Right lobe of liver (tissue), 6 donors: ENCODE data around the gene METTL1. TPM values are rescaled to one million over a fixed set of nuclear protein-coding genes. Genes with fewer than 3 reads are reported as not detected.

Experiments
- ATAC-seq, 4 donors: fragments of 200-7000 bp; cut with Tn5 transposase; one replicate each; pipeline ENCODE4 v1.9.1; 2020; ENCODE audit warnings: mild to moderate bottlenecking in 4 of 4, moderate library complexity in 4 of 4
- DNase-seq, 3 donors: peaks; one replicate each; pipeline ENCODE4 v3.0.0-alpha.2; 2020
- H3K27ac ChIP-seq, 3 donors: fragments of 200-600 bp; one replicate each; pipeline ENCODE4 v1.8.0; 2022
- H3K27me3 ChIP-seq, 2 donors: fragments of 200-600 bp; one replicate each; pipeline ENCODE4 v1.8.0; 2022
- H3K36me3 ChIP-seq, 4 donors: fragments of 200-600 bp; sonication (generic) in 1 of 4; one replicate each; pipeline versions ENCODE4 v1.5.1 to v1.8.0; 2017 to 2022; ENCODE audit warnings: control low read depth in 1 of 4
- H3K4me1 ChIP-seq, 4 donors: fragments of 200-600 bp; sonication (generic) in 1 of 4; one replicate each; pipeline versions ENCODE4 v1.5.1 to v1.8.0; 2017 to 2022; ENCODE audit warnings: control low read depth in 1 of 4
- H3K4me3 ChIP-seq, 3 donors: fragments of 200-600 bp; one replicate each; pipeline ENCODE4 v1.8.0; 2022
- H3K9me3 ChIP-seq, 4 donors: fragments of 200-600 bp; sonication (generic) in 1 of 4; one replicate each; pipeline versions ENCODE4 v1.5.1 to v1.8.0; 2017 to 2022; ENCODE audit warnings: control low read depth in 1 of 4
- POLR2A ChIP-seq: fragments of 450-650 bp; IDR thresholded peaks from one replicate; pipeline ENCODE4 v1.6.1; 2017; ENCODE audit warnings: antibody characterized with exemption, mild to moderate bottlenecking
- WGBS: methylation state at CpG from one replicate; pipeline ENCODE4 v1.1.6; 2018; ENCODE audit warnings: low coverage, low lambda C conversion rate; ENCODE audit not compliant: insufficient coverage; ENCODE audit errors: missing lambda C conversion rate; 5-methylcytosine and 5-hydroxymethylcytosine counted together
- intact Hi-C, 2 donors: fragments of 100-400 bp; cut with DNase I; formaldehyde crosslinking; loops; one replicate each; pipeline versions ENCODE4 v1.11.2 to v1.14.1; 2022
- total RNA-seq, 6 experiments: library from RNA; depleted of rRNA in 2 of 6; stranded (reverse); fragments of >200 nt in 2 of 6; fragmentation: NEBNext Ultra II Directional in 3 of 6; extraction: Animal tissue kit (Norgen Biotek cat#: 25700) in 3 of 6; gene quantifications; one replicate each; pipeline versions ENCODE4 v1.1.0 to v1.2.4, GENCODE V29; 2016 to 2023
- TF ChIP-seq, protein P1 (sequence below), 4 donors: fragments of 200-600 bp in 3 of 4; fragments of 450-650 bp in 1 of 4; IDR thresholded peaks; one replicate each; pipeline versions ENCODE4 v1.5.1 to v1.8.0; 2016 to 2022; ENCODE audit warnings: antibody characterized with exemption in 4 of 4, mild to moderate bottlenecking in 2 of 4
- donor health status: DM: no; HTN: yes; CAD: no.
- donor health status: DM: no; HTN: no; CAD: no.
- donor health status: DM: no; HTN: no; CAD: no.
- donor health status: DM: no; HTN: yes; CAD: no.
- donor health status: DM: no; HTN: yes; CAD: no.

The METTL1 gene
- total RNA-seq, 6 experiments from 2014 or later: 9.7 to 13.6 (median 10.3) TPM

- H3K4me1 ChIP-seq: peaks cover 0 to 15% (median 3%) of the 10 kb centered on the region in 4 donors
- DNase-seq (no peak), ATAC-seq (no peak)
- WGBS: 6% methylated on average over 4 of the region's 5 CpGs
- H3K27ac ChIP-seq: peak overlapping the region in 1 of 3 donors; percentile 32
- H3K9me3 ChIP-seq: no peaks in the 10 kb centered on the region
- peaks cover 0 to 16% (median 6%) of the 10 kb centered on the region in 4 donors for H3K36me3 ChIP-seq
- intact Hi-C loops: no loop called here
- no peaks in the 10 kb centered on the region for H3K27me3 ChIP-seq
- no peak for TF ChIP-seq POLR2A
- TF ChIP-seq, protein P1, sequence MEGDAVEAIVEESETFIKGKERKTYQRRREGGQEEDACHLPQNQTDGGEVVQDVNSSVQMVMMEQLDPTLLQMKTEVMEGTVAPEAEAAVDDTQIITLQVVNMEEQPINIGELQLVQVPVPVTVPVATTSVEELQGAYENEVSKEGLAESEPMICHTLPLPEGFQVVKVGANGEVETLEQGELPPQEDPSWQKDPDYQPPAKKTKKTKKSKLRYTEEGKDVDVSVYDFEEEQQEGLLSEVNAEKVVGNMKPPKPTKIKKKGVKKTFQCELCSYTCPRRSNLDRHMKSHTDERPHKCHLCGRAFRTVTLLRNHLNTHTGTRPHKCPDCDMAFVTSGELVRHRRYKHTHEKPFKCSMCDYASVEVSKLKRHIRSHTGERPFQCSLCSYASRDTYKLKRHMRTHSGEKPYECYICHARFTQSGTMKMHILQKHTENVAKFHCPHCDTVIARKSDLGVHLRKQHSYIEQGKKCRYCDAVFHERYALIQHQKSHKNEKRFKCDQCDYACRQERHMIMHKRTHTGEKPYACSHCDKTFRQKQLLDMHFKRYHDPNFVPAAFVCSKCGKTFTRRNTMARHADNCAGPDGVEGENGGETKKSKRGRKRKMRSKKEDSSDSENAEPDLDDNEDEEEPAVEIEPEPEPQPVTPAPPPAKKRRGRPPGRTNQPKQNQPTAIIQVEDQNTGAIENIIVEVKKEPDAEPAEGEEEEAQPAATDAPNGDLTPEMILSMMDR (IDR thresholded peaks at IDR 0.05): no peak
- H3K4me3 ChIP-seq: peak overlapping the region; percentile 22 to 90 (median 72)
These were observed 19.3 kb downstream of the METTL1 start for GRCh38 chr12:57752668-57753000.

DNA sequence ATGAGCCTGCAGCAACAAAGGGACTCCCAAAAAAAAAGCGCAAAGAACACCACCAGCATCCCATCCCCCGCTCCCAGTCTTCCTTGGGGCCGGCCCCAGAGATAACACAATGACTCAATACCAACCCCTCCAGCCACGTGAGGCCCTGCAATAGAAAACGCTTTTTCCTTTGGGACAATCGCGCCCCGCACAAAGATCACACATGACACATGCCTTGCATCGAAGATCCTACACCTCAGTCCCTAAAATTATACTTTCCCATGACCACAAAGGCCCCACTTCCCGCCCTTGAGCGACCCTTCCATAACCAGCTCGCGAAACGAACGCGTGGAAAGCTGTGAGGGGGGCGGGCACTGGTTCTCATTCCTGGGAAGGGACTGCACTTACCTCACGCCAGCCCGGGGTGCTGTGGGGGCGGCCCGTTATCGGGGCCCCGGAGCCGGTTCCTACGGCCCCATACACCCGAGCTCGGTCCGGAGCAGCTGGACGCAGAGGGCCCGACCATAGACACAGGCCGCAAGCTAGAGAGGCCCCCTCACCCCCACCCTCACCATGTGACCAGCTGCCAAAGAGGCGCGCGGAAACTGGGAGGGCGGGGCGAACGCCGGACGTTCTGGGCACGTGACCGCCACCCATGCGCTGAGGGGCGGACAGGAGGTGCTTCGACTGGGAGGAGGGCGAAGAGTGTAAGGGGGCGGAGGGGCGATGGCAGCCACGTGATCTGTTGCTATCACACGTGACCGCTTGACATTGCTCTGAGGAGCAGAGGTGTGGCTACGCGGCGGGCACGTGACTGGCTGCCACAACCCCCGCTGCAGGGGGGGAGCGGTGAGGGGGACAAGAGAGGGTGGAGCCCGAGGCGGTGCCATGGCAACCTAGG, 19.9 kb downstream of the METTL1 start, which contains the start of gene CDK4:
Gene CDK4, minus strand, starts transcription at position 523 of the 880 bp plus-strand sequence. CDS start 593 bp downstream, outside the sequence.
- H3K36me3 ChIP-seq: peaks cover 0 to 22% (median 10%) of the 10 kb centered on the region in 4 donors
- TF ChIP-seq, protein P1 (IDR thresholded peaks at IDR 0.05): no peak
- peak; percentile 89 for TF ChIP-seq POLR2A
- intact Hi-C loops: no loop called here
- peak; percentile 99 to 100 (median 99) for DNase-seq
- H3K27me3 ChIP-seq: no peaks in the 10 kb centered on the region
- H3K4me3 ChIP-seq: peak within 1 kb of the TSS; percentile 72 to 92 (median 90)
- peak; percentile 86 to 91 (median 90) for ATAC-seq
- no peaks in the 10 kb centered on the region for H3K9me3 ChIP-seq
- WGBS: 0% methylated on average over 16 of the region's 58 CpGs
- peak within 1 kb of the TSS; percentile 47 to 92 (median 71) for H3K27ac ChIP-seq
- H3K4me1 ChIP-seq: peaks cover 0 to 15% (median 3%) of the 10 kb centered on the region in 4 donors

DNA sequence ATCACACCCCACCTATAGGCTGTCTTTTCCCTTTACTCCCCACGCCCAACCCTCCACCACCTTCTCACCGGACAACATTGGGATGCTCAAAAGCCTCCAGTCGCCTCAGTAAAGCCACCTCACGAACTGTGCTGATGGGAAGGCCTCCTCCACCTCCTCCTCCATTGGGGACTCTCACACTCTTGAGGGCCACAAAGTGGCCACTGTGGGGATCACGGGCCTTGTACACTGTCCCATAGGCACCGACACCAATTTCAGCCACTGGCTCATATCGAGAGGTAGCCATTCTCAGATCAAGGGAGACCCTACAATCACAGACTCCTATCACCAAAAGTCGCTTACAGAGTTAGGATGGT, 20.5 kb downstream of the METTL1 start:
- Histone ChIP-seq H3K27me3 (no peaks in the 10 kb centered on the region), H3K4me3 (peak overlapping the region; percentile 72 to 92 (median 90)), H3K9me3 (no peaks in the 10 kb centered on the region), H3K4me1 (peaks cover 0 to 11% (median 3%) of the 10 kb centered on the region in 4 donors), H3K36me3 (peaks cover 0 to 25% (median 13%) of the 10 kb centered on the region in 4 donors), H3K27ac (peak overlapping the region; percentile 47 to 92 (median 71))
- WGBS: 21% methylated on average over 7 of the region's 8 CpGs
- ATAC-seq: no peak
- intact Hi-C loops: no loop called here
- DNase-seq: no peak
- TF ChIP-seq, protein P1 (IDR thresholded peaks at IDR 0.05): no peak
- no peak for TF ChIP-seq POLR2A

GRCh38 chr12:57750561-57751431, 21.1 kb downstream of the METTL1 start:
- Histone ChIP-seq H3K27me3 (no peaks in the 10 kb centered on the region), H3K9me3 (no peaks in the 10 kb centered on the region), H3K36me3 (peaks cover 0 to 25% (median 13%) of the 10 kb centered on the region in 4 donors), H3K4me3 (peak overlapping the region; percentile 72 to 92 (median 90)), H3K27ac (no peak overlapping the region), H3K4me1 (peaks cover 0 to 10% (median 3%) of the 10 kb centered on the region in 4 donors)
- intact Hi-C loops: no loop called here
- ATAC-seq: no peak
- DNase-seq: no peak
- 92% methylated on average over 8 of the region's 15 CpGs for WGBS
- TF ChIP-seq, protein P1 (IDR thresholded peaks at IDR 0.05): no peak
- TF ChIP-seq POLR2A: no peak
